Common myeloid progenitor, CD34-positive (primary cell): ENCODE results near the gene PUS10.

Source experiments
- CTCF ChIA-PET: fragments of 350-600 bp; sonication (Branson Sonifier 250); formaldehyde crosslinking; loops from one replicate; lab custom pipeline; 2021; ENCODE audit warnings: antibody characterized with exemption; lab: Charles Lee
- POLR2A ChIA-PET: fragments of 350-600 bp; sonication (Branson Sonifier 250); formaldehyde crosslinking; loops from one replicate; lab custom pipeline; 2021; ENCODE audit warnings: antibody characterized with exemption; lab: Charles Lee
- DNase-seq, 3 donors: peaks; one replicate each; pipeline versions ENCODE4 v3.0.0 to v3.0.0-alpha.2; 2013
- H3K27ac ChIP-seq, 2 experiments: 1 replicate in 1 of 2; 2 replicates in 1 of 2; pipeline ENCODE4 v1.7.0; 2013; ENCODE audit warnings: inconsistent platforms in 2 of 2, low read length in 2 of 2, mild to moderate bottlenecking in 2 of 2, low read depth in 1 of 2, moderate library complexity in 1 of 2; ENCODE audit not compliant: severe bottlenecking in 2 of 2, insufficient read depth in 1 of 2, poor library complexity in 1 of 2
- H3K27me3 ChIP-seq, 5 experiments: replicated peaks in 2 of 5; 1 replicate in 3 of 5; 2 replicates in 2 of 5; pipeline versions ENCODE4 v1.6.1 to v1.7.0; 2013; ENCODE audit warnings: low read length in 4 of 5, mild to moderate bottlenecking in 2 of 5, moderate library complexity in 2 of 5, inconsistent platforms in 1 of 5; ENCODE audit not compliant: insufficient read depth in 5 of 5, control insufficient read depth in 4 of 5
- H3K36me3 ChIP-seq, 4 experiments: 1 replicate in 2 of 4; 2 replicates in 2 of 4; pipeline versions ENCODE4 v1.6.1 to v1.7.0; 2013; ENCODE audit warnings: low read length in 3 of 4, control low read depth in 1 of 4, mild to moderate bottlenecking in 1 of 4; ENCODE audit not compliant: control insufficient read depth in 4 of 4, insufficient read depth in 4 of 4
- H3K4me1 ChIP-seq, 4 experiments: 1 replicate in 3 of 4; 2 replicates in 1 of 4; pipeline versions ENCODE4 v1.6.1 to v1.7.1; 2013; ENCODE audit warnings: low read length in 3 of 4, mild to moderate bottlenecking in 3 of 4, control low read depth in 1 of 4, inconsistent platforms in 1 of 4, moderate library complexity in 1 of 4; ENCODE audit not compliant: control insufficient read depth in 4 of 4, insufficient read depth in 4 of 4; ENCODE audit errors: control extremely low read depth in 1 of 4
- H3K4me3 ChIP-seq, 7 experiments: 1 replicate in 4 of 7; 2 replicates in 3 of 7; pipeline versions ENCODE4 v1.5.1 to v1.7.0; 2013; ENCODE audit warnings: mild to moderate bottlenecking in 7 of 7, low read length in 6 of 7, moderate library complexity in 6 of 7, inconsistent platforms in 2 of 7, low read depth in 2 of 7, control low read depth in 1 of 7; ENCODE audit not compliant: insufficient read depth in 4 of 7, control insufficient read depth in 1 of 7; ENCODE audit errors: extremely low read depth in 1 of 7
- H3K9me3 ChIP-seq, 5 experiments: 1 replicate in 4 of 5; 2 replicates in 1 of 5; pipeline versions ENCODE4 v1.6.1 to v1.7.1; 2013; ENCODE audit warnings: low read length in 4 of 5, mild to moderate bottlenecking in 2 of 5, inconsistent platforms in 1 of 5, low read depth in 1 of 5, moderate library complexity in 1 of 5; ENCODE audit not compliant: control insufficient read depth in 4 of 5, insufficient read depth in 2 of 5; ENCODE audit errors: control extremely low read depth in 1 of 5
- WGBS: methylation state at CpG from one replicate; pipeline ENCODE4 v1.1.5; 2013; ENCODE audit not compliant: insufficient coverage; 5-methylcytosine and 5-hydroxymethylcytosine counted together

Gene PUS10

GRCh38 chr2:60899892-60900249, 118.2 kb downstream of the PUS10 start:
- H3K36me3 ChIP-seq = peaks cover 18 to 79% (median 55%) of the 10 kb centered on the region in 4 experiments

GRCh38 chr2:60899230-60899891, 118.7 kb downstream of the PUS10 start:
- no peaks in the 10 kb centered on the region for H3K9me3 ChIP-seq

More at GRCh38 chr2:60899892-60900249, 118.2 kb downstream of the PUS10 start:
- ChIA-PET CTCF (interaction anchor here (2.1 kb wide), 1 partner anchor 17 kb away, joined by 6 read pairs; no protein-coding TSS in a partner anchor), POLR2A (no interaction called here)
- Histone ChIP-seq H3K27ac (no peak overlapping the region), H3K4me1 (no peaks in the 10 kb centered on the region), H3K27me3 (no peaks in the 10 kb centered on the region), H3K9me3 (no peaks in the 10 kb centered on the region), H3K4me3 (no peak overlapping the region)
- no peak for DNase-seq
- no CpG with 5 or more reads among the region's 1 CpG for WGBS

DNA sequence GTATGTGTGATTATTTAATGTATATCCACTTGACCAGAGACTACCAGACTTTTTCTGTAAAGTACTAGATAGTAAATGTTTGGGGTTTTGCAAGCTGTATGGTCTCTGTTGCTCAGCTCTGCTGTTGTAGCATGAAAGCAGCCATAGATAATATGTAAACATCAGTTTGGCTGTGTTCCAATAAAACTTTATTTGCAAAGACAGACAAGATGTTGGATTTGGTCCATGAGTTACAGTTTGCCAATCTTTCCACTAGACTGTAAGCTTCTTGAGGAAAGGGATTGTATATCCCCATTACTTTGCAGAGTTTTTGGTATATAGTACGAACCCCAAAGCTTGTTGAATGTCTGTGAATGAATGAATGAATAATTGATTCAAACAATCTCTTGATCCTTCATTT, 119.5 kb downstream of the PUS10 start:
- Histone ChIP-seq H3K4me1 (no peaks in the 10 kb centered on the region), H3K36me3 (peaks cover 27 to 81% (median 54%) of the 10 kb centered on the region in 4 experiments), H3K27ac (peak overlapping the region in 1 of 2 experiments; percentile 8), H3K27me3 (no peaks in the 10 kb centered on the region), H3K9me3 (no peaks in the 10 kb centered on the region), H3K4me3 (no peak overlapping the region)
- no peak for DNase-seq
- ChIA-PET POLR2A (no interaction called here), CTCF (interaction anchor here (1.4 kb wide), 1 partner anchor 14 kb away, joined by 3 read pairs; no protein-coding TSS in a partner anchor)
- WGBS = no CpG with 5 or more reads among the region's 1 CpG

More at GRCh38 chr2:60899230-60899891, 118.7 kb downstream of the PUS10 start:
- 100% methylated on average over 3 of the region's 6 CpGs for WGBS
- Histone ChIP-seq H3K4me3 (no peak overlapping the region), H3K27ac (no peak overlapping the region), H3K36me3 (peaks cover 19 to 75% (median 54%) of the 10 kb centered on the region in 4 experiments), H3K4me1 (no peaks in the 10 kb centered on the region), H3K27me3 (no peaks in the 10 kb centered on the region)
- no peak for DNase-seq
- ChIA-PET POLR2A (no interaction called here), CTCF (interaction anchor here (1.4 to 2.1 kb wide), 2 partner anchors 13 to 17 kb away, joined by 3 to 6 read pairs; no protein-coding TSS in a partner anchor)
